Naive thymus-derived CD4-positive, alpha-beta T cell (primary cell): ENCODE results near the gene LRPAP1. TPM values are rescaled to one million over a fixed set of nuclear protein-coding genes. Genes with fewer than 3 reads are reported as not detected.
"Not testable (repeated sequence)": the region's sequence is repeated elsewhere in the genome, so short reads cannot be mapped to it uniquely, and the experiment has no call there.

Experiments
- ATAC-seq: fragments of 150-1000 bp; cut with Tn5 transposase; 2 replicates; pipeline ENCODE4 v1.10.0; 2021; ENCODE audit warnings: mild to moderate bottlenecking, moderate library complexity
- CTCF ChIA-PET: fragments of 350-600 bp; sonication (Branson Sonifier 250); formaldehyde crosslinking; loops from one replicate; lab custom pipeline; 2021; ENCODE audit warnings: antibody characterized with exemption; lab: Charles Lee
- POLR2A ChIA-PET: fragments of 350-600 bp; sonication (Branson Sonifier 250); formaldehyde crosslinking; loops from one replicate; lab custom pipeline; 2021; ENCODE audit warnings: antibody characterized with exemption, inconsistent platforms; lab: Charles Lee
- DNase-seq, 9 donors: peaks; one replicate each; pipeline versions ENCODE4 v3.0.0 to v3.0.0-alpha.2; 2020 to 2022; ENCODE audit warnings: mixed read lengths in 1 of 9
- H3K27ac ChIP-seq: one replicate; pipeline ENCODE4 v1.7.0; 2013; ENCODE audit warnings: mild to moderate bottlenecking, low read depth, low read length, moderate library complexity
- H3K27me3 ChIP-seq, 2 donors: one replicate each; pipeline ENCODE4 v1.7.0; 2013; ENCODE audit warnings: low read length in 2 of 2, mild to moderate bottlenecking in 2 of 2, moderate library complexity in 2 of 2; ENCODE audit not compliant: control insufficient read depth in 2 of 2, insufficient read depth in 2 of 2
- H3K36me3 ChIP-seq, 3 experiments: 1 replicate in 2 of 3; 2 replicates in 1 of 3; pipeline ENCODE4 v1.7.0; 2013; ENCODE audit warnings: low read length in 3 of 3, mild to moderate bottlenecking in 3 of 3, moderate library complexity in 1 of 3; ENCODE audit not compliant: insufficient read depth in 3 of 3, control insufficient read depth in 2 of 3
- H3K4me1 ChIP-seq, 2 donors: one replicate each; pipeline ENCODE4 v1.7.0; 2013; ENCODE audit warnings: low read length in 2 of 2, mild to moderate bottlenecking in 2 of 2, moderate library complexity in 1 of 2; ENCODE audit not compliant: control insufficient read depth in 2 of 2, insufficient read depth in 2 of 2
- H3K4me3 ChIP-seq: 2 replicates; pipeline ENCODE4 v1.7.0; 2013; ENCODE audit warnings: mild to moderate bottlenecking, low read length
- H3K9me3 ChIP-seq, 3 experiments: 1 replicate in 2 of 3; 2 replicates in 1 of 3; pipeline ENCODE4 v1.7.0; 2013; ENCODE audit warnings: low read length in 3 of 3; ENCODE audit not compliant: control insufficient read depth in 2 of 3
- H3K27ac Mint-ChIP-seq, 9 donors: one replicate each; pipeline ENCODE4 v1.8.0; 2020 to 2022; ENCODE audit warnings: mixed read lengths in 9 of 9, mild to moderate bottlenecking in 8 of 9, moderate library complexity in 5 of 9, inconsistent platforms in 2 of 9
- H3K27me3 Mint-ChIP-seq, 5 donors: one replicate each; pipeline ENCODE4 v1.8.0; 2021 to 2022; ENCODE audit warnings: mixed read lengths in 5 of 5, mild to moderate bottlenecking in 1 of 5
- H3K36me3 Mint-ChIP-seq, 5 donors: one replicate each; pipeline ENCODE4 v1.8.0; 2020 to 2022; ENCODE audit warnings: mixed read lengths in 5 of 5, mild to moderate bottlenecking in 3 of 5, inconsistent platforms in 1 of 5
- H3K4me1 Mint-ChIP-seq, 7 donors: one replicate each; pipeline ENCODE4 v1.8.0; 2020 to 2022; ENCODE audit warnings: mixed read lengths in 7 of 7, mild to moderate bottlenecking in 3 of 7, inconsistent platforms in 1 of 7
- H3K4me3 Mint-ChIP-seq, 10 donors: one replicate each; pipeline ENCODE4 v1.8.0; 2020 to 2022; ENCODE audit warnings: mild to moderate bottlenecking in 10 of 10, mixed read lengths in 10 of 10, moderate library complexity in 6 of 10, inconsistent platforms in 2 of 10
- H3K9me3 Mint-ChIP-seq, 11 donors: one replicate each; pipeline ENCODE4 v1.8.0; 2020 to 2022; ENCODE audit warnings: mixed read lengths in 11 of 11, mild to moderate bottlenecking in 4 of 11, inconsistent platforms in 1 of 11, moderate library complexity in 1 of 11
- intact Hi-C, 2 donors: fragments of 100-400 bp; cut with micrococcal nuclease; formaldehyde crosslinking; loops; one replicate each; pipeline ENCODE4 v1.15.1; 2023
- polyA plus RNA-seq, 2 donors: library from polyadenylated mRNA; unstranded; fragments of 300-500 nt; fragmentation: Illumina TruSeq; gene quantifications; one replicate each; pipeline ENCODE4 v1.2.3, GENCODE V29; 2021
- total RNA-seq, 6 experiments: library from RNA in 5 of 6; stranded (reverse) in 5 of 6; gene quantifications; 1 replicate in 5 of 6; 2 replicates in 1 of 6; pipeline ENCODE4 v1.2.3 and lab custom pipeline; 2021 to 2026

The LRPAP1 gene
- total and polyA plus RNA-seq, 7 experiments from 2014 or later: 65.2 to 126 (median 80.9) TPM

DNA sequence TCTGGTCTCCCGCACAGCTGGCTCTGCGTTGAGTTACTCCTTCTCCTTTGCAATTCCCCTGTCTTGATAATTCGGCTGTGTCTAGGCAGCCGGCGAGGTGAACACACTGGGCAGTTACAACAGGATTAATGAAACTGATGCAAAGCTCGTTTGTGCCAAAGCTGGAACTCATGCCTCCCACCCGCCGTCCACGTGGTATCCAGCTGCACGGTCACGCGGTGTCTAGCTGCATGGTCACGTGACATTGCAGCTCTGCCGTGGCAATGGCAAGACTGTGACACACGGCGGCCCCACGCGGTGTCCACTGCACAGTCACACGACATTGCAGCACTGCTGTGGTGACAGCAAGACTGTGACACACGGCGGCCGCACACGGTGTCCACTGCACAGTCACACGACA, 31.2 kb upstream of the LRPAP1 start:
- POLR2A ChIA-PET: no interaction called here

DNA sequence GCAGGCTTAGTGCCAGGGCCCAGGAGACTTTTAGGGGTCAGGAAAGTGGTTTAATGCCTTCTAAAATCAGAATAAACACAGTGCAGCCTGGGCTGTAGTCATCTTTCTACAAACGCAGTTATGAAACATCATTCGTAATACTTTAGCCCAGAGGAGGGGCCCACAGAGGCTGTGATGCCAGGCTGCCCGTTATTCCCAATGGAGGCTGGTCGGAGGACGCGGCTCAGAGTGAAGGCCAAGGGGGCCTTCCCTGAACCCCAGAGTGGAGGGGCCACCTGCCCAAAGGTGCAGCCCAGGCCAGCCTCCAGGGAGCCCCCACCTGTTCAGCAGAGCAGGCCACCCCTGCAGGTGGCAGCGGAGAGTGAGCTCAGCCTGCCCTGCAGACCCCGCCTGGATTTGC, 29.9 kb upstream of the LRPAP1 start:
- POLR2A ChIA-PET, H3K4me1 ChIP-seq, CTCF ChIA-PET, H3K27ac Mint-ChIP-seq, H3K27me3 ChIP-seq, H3K36me3 ChIP-seq, H3K36me3 Mint-ChIP-seq, intact Hi-C loops, H3K27ac ChIP-seq, H3K9me3 Mint-ChIP-seq, H3K4me3 ChIP-seq, H3K4me3 Mint-ChIP-seq, H3K9me3 ChIP-seq, DNase-seq, ATAC-seq, H3K4me1 Mint-ChIP-seq, H3K27me3 Mint-ChIP-seq: not testable (repeated sequence)

More for the DNA sequence above, 31.2 kb upstream of the LRPAP1 start:
- Histone ChIP-seq H3K4me3 (no peak overlapping the region), H3K36me3 (no peaks in the 10 kb centered on the region), H3K27me3 (no peaks in the 10 kb centered on the region), H3K4me1 (no peaks in the 10 kb centered on the region), H3K27ac (no peak overlapping the region), H3K9me3 (no peaks in the 10 kb centered on the region)
- H3K9me3 Mint-ChIP-seq: peaks cover 0 to 2% (median 0%) of the 10 kb centered on the region in 11 donors
- no peaks in the 10 kb centered on the region for H3K36me3 Mint-ChIP-seq
- CTCF ChIA-PET: no interaction called here
- H3K27me3 Mint-ChIP-seq: peaks cover 0 to 5% (median 0%) of the 10 kb centered on the region in 5 donors
- no peak for DNase-seq
- H3K4me3 Mint-ChIP-seq: no peak overlapping the region
- intact Hi-C loops: no loop called here
- no peaks in the 10 kb centered on the region for H3K4me1 Mint-ChIP-seq
- no peak for ATAC-seq
- H3K27ac Mint-ChIP-seq: no peak overlapping the region

GRCh38 chr4:3560465-3560864, 28.2 kb upstream of the LRPAP1 start:
- CTCF ChIA-PET, DNase-seq, H3K9me3 ChIP-seq: not testable (repeated sequence)

GRCh38 chr4:3559381-3560290, 27.4 kb upstream of the LRPAP1 start:
- H3K27me3 ChIP-seq, ATAC-seq, H3K4me3 ChIP-seq, H3K36me3 Mint-ChIP-seq, POLR2A ChIA-PET, H3K27ac ChIP-seq, H3K9me3 ChIP-seq, H3K4me1 ChIP-seq, CTCF ChIA-PET, H3K9me3 Mint-ChIP-seq, DNase-seq, H3K4me1 Mint-ChIP-seq, H3K36me3 ChIP-seq, H3K27ac Mint-ChIP-seq, intact Hi-C loops, H3K4me3 Mint-ChIP-seq: not testable (repeated sequence)
- H3K27me3 Mint-ChIP-seq: peaks cover 0 to 12% (median 0%) of the 10 kb centered on the region in 5 donors

More at GRCh38 chr4:3560465-3560864, 28.2 kb upstream of the LRPAP1 start:
- POLR2A ChIA-PET, H3K27ac Mint-ChIP-seq, H3K9me3 Mint-ChIP-seq, H3K36me3 ChIP-seq, intact Hi-C loops, H3K36me3 Mint-ChIP-seq, H3K4me1 ChIP-seq, H3K27me3 ChIP-seq, H3K4me1 Mint-ChIP-seq, H3K27ac ChIP-seq, ATAC-seq, H3K4me3 Mint-ChIP-seq, H3K4me3 ChIP-seq: not testable (repeated sequence)
- H3K27me3 Mint-ChIP-seq: peaks cover 0 to 12% (median 0%) of the 10 kb centered on the region in 5 donors

- H3K9me3 Mint-ChIP-seq, intact Hi-C loops, CTCF ChIA-PET, H3K4me3 Mint-ChIP-seq, H3K36me3 Mint-ChIP-seq, H3K27me3 ChIP-seq, H3K4me1 ChIP-seq, H3K27ac ChIP-seq, H3K4me3 ChIP-seq, H3K27ac Mint-ChIP-seq, H3K9me3 ChIP-seq, DNase-seq, ATAC-seq, POLR2A ChIA-PET, H3K36me3 ChIP-seq: not testable (repeated sequence)
- peaks cover 0 to 10% (median 0%) of the 10 kb centered on the region in 7 donors for H3K4me1 Mint-ChIP-seq
- peaks cover 0 to 12% (median 3%) of the 10 kb centered on the region in 5 donors for H3K27me3 Mint-ChIP-seq
These were observed 26.3 kb upstream of the LRPAP1 start for GRCh38 chr4:3558514-3558836.

- H3K9me3 ChIP-seq, H3K36me3 Mint-ChIP-seq, H3K27me3 ChIP-seq, intact Hi-C loops, ATAC-seq, H3K4me1 ChIP-seq, H3K27ac Mint-ChIP-seq, DNase-seq, H3K4me3 ChIP-seq, H3K27ac ChIP-seq, H3K36me3 ChIP-seq, POLR2A ChIA-PET, H3K9me3 Mint-ChIP-seq, CTCF ChIA-PET, H3K4me3 Mint-ChIP-seq: not testable (repeated sequence)
- Mint-ChIP-seq H3K27me3 (peaks cover 0 to 12% (median 3%) of the 10 kb centered on the region in 5 donors), H3K4me1 (peaks cover 0 to 10% (median 0%) of the 10 kb centered on the region in 7 donors)
These were observed 25.7 kb upstream of the LRPAP1 start for GRCh38 chr4:3557676-3558513.
